RPMI7951 (cell line): ENCODE data around the gene ANKRD12. TPM values are rescaled to one million over a fixed set of nuclear protein-coding genes. Genes with fewer than 3 reads are reported as not detected.

Source experiments
- DNase-seq: peaks from one replicate; pipeline ENCODE4 v3.0.0-alpha.2; 2012; ENCODE audit warnings: low read depth
- total RNA-seq: library from RNA; depleted of rRNA; stranded (reverse); fragments of >200 nt; shearing (Covaris generic); gene quantifications from 2 replicates; pipeline ENCODE4 v1.2.3, GENCODE V29; 2014

ANKRD12 gene
- total RNA-seq, 1 experiment from 2014 or later, result 13.2 TPM

DNA sequence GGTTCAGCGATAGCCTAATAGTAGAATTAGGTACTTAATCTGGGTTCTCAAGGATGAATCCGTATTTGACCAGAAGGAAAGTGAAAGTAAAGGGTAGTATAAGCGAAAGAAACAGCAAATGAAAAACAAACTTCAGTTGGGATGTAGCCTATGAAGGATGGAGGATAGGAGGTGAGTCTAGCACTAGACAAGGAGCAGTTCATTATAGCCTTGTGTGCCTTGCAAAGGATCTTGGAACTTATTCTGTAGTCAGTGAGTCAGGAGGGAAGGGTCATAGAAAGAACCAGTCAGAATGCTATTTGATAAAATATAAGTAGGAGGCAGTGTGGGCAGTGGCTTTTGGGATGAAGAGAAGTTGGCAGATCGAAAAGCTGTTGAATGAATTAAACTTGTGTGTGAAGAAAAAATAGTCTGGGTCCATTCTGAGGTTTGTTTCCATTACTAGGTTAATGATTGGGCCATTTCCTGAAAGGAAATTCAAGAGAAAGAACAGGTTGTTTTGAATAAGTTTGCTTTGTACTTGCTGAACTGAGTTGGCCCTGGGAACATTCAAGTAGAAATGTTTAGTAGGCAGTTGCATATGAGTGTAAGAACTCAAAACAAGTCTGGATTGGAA lies 48.5 kb downstream of the ANKRD12 start:
- DNase-seq, result no peak

DNA sequence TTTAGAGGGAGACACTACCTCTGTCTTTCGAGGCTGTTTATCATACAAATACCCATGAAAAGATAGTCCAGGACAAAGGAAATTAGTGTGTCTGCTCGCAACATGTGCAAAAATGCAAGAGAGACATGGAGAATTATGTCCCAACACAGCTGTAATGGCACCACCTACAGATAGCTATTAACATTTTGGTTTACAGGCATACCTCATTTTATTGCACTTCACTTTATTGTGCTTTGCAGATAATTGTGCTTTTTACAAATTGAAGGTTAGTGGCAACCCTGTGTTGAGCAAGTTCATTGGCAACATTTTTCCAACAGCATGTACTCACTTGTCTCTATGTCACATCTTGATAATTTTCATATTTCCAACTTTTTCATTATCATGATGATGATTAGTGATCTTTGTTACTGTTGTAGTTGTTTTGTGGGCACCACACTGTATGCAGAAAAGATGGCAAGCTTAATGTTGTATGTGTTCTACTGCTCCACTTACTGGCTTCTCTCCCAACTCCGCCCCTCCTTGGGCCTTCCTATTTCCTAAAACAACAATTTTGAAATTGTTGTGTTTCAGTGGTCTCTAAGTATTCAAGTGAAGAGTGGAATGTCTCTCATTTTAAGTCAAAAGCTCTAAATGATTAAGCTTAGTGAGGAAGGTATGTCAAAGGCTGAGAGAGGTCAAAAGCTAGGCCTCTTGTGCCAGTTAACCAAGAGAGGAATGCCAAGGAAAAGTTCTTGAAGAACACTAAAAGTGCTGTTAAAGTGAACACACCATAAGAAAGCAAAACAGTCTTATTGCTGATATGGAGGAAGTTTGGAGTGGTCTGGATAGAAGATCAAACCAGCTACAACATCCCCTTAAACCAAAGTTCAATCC lies 52.0 kb downstream of the ANKRD12 start:
- no peak for DNase-seq

DNA sequence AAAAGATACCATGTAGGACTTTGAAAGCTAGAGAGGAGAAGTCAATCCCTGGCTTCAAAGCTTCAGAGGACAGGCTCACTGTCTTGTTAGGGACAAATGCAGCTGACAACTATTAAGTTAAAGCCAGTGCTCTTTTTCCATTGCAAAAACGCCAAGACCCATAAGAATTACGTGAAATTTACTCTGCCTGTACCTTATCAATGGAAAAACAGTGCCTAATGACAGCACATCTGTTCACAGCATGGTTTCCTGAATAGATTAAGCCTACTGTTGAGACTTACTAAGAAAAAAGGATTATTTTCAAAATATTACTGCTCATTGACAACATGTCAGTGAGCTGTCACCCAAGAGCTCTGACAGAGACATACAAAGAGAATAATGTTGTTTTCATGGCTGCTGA lies 52.9 kb downstream of the ANKRD12 start:
- DNase-seq, result no peak

DNA sequence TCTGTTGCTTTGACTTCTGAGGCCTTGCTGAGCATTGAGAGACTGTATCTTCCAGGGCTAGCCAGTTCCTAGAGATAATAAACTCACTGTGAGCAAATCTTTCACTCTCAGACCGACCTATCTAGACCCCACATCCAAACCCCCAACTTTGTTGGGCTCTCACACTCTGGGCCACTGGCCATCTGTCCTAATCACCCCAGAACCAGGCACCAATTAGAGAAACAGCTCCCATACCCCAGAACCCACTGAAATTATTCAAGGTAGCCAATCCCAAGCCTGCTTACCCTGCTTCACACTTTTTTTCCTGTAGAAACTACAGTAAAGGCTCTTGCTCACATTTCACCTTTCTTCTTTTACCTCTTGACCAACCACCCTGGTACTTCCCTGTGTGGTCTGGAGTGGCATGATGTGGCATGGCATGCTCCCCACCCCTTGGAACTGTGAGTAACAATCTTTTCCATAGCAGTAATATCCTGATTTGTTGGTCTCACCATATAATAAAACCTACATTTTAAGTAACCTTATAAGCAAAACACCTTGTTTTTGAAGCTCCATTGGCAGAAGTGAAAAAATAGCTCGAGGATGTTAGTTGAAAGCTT lies 55.2 kb downstream of the ANKRD12 start:
- no peak for DNase-seq

DNA sequence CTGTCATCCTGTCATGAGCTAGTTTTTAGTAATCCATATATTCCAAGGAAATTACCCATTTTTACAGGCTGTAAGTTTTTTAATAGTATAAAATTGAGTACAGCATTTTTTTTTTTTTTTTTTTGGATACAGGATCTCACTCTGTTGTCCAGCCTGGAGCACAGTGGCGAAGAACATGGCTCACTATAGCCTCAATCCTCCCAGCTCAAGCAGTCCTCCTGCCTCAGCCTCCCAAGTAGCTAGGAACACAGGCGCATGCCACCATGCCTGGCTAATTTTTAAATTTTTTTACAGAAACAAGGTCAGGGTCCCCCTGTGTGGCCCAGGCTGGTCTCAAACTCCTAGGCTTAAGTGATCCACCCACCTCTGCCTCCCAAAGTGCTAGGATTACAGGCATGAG lies 56.5 kb downstream of the ANKRD12 start:
- DNase-seq, result no peak

DNA sequence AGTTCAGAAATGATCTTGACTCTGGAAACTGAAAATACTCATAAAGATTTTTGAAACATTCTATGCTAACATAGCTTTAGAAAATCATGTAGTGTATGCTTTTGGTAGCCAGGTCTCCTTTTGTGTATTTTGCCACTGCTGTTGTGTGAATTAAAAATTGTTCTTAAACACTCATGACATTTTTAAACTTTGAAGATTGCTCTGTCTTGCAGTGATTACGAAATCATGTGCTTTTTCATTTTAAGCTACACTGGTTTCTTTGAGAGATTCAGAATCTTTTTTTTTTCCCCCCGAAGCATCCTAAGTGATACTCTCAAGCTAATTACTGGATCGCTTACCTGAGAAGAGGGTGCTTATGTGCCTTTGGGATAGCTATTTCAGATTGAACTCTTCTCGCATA lies 60.0 kb downstream of the ANKRD12 start:
- DNase-seq, result no peak

DNA sequence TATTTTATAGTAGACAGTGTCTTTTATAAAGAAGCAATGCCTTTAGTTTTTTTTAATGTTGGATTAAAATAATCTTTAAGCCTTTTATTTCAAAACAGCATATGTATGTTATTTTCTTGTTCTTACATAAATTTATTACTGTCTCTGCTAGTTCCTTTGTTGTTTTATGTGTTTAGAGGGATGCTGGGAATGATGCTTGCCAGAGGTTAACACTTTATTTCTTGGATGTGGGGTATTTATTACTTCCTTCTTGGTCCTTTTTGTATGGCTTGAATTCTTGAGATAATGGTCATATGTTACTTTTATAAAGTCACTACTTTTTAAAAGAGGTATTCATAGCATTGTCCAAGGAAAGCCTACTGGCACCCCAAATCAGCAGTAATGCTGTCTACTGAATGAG lies 63.1 kb downstream of the ANKRD12 start:
- DNase-seq, result no peak

DNA sequence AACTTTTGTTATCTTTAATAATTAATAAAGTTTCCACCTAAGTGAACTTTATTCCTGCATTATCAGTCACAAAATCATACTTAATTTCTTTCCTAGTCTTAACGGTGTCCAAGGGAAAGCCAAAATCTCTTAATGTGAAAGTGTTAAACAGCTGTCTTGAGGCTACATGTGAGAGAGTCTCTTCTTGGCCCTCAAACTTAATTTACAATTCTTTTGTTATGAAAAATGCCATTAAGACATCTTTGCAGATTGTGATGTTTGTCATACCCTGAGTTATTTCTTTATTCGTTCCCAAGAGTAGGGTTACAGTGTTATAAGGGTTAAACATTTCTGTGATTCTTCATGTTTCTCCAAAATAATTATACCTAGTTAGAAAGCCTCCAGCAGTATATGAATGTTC lies 64.6 kb downstream of the ANKRD12 start:
- no peak for DNase-seq

DNA sequence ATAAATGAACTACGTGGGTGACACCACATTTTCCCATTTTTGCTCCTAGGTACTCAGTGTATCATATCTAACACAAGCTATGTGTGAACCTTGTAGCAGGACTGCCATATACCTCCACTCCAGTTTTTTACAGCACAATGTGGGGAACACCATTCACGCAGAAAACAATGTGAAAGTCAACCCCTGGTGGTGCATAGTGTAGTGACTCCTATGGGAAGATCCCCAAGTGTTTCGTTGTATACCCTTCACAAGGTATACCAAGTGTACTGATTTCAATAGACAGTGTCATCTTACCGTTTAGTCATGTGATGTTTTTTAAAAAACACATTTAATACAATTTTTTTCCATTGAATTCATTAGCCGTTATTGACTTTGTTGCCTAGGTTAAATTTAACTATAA lies 68.1 kb downstream of the ANKRD12 start:
- DNase-seq, result no peak

DNA sequence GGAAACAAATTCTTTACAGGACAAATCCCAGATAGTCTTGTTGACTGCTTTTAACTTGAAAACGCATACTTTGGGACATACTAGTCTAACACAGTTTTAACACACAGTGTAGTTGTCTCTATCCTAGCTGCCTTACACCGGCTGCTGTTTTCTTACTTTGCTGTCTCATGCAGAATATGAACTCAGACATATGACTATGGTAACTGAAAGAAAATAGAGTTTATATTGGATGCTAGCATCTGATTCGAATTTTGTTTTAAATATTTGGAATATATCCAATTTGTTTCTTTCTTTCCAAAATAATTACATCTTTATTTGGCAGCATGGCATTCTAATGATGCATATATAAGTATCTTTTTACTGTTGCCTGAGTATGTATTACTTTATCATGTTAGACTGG lies 69.8 kb downstream of the ANKRD12 start:
- no peak for DNase-seq

DNA sequence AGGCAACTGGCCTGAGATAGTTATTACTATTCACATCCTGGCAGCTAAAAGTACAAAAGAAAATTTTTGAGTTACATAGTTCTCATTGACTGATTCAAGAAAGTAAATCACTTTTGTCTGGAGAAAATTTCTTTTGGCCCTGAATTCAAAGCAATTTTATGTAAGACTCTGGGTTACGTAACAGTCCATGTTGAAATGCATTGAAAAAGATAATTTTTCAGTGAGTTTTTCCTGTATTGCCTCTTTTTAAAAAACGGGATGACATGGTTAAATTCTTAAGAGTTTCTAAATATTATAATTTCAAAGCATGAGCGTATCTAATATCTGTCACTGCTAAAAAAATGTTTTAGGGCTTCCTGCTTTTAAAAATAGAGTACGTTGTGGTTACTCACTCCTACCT lies 72.7 kb downstream of the ANKRD12 start:
- DNase-seq, result no peak

DNA sequence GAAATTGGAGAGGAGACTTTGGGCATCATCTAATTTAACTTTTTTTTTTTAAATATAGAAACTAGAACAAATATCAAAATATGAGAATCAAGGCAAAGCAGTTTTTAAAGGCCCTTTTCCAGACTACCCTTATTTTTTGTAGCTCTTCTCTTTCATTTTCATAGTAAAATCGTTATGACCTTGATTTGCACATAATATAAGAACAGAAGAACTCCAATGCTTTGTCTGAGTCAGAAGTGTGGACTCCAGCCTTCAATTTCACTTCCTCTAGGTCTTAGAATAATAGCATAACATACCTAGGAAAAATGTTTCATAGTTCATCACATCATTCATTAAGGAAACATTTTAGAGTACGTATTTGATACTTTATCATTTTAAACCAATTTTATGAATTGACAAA lies 74.4 kb downstream of the ANKRD12 start:
- DNase-seq, result no peak

DNA sequence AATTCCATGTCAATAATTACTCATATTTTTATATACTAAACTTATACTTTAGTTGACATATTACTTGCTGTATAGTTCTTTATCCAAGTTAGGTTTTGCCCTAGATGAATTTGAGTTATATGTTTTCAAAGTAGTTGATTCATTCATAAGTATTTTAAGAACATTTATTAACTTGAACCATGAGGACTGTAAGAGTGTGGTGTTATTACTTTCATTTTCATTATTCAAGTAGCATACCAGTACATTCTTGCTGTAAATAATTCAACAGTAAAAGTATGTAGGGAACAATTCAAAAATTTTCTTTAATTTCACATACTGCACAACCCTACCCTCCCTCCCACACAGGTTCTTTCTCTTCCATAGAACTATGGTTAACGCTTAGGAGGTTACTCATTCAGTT lies 75.4 kb downstream of the ANKRD12 start:
- DNase-seq, result no peak

DNA sequence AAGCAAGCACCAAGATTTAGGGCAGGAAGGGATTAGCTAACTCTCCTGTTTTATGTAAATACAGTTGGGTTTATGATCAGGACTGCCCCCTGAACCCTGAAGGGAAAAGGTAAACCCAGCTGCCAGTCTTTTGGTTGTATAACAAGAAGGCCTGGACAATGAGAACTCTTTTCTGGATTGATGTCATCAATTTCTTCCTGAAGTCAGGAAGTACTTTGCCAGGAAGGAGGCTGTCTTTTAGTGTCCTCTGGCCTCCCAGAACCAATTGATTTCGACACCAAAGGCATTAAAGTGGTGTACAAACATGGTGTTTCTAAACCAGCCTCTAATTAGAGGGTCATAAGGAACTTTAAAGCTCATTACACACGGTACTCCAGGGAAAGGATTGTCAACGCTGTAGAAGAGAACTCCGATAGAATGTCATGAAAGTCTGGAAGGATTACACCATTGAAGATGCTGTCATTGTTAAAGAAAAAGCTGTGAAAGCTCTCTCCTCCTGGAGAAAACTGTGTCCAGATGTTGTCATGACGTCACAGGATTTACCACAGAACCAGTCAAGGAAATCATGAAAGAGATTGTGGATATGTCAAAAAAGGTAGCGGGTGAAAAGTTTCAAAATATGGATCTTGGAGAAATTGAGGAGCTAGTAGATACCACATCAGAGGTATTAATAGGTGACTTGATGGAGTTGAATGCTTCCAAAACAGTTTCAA lies 78.8 kb downstream of the ANKRD12 start:
- no peak for DNase-seq

DNA sequence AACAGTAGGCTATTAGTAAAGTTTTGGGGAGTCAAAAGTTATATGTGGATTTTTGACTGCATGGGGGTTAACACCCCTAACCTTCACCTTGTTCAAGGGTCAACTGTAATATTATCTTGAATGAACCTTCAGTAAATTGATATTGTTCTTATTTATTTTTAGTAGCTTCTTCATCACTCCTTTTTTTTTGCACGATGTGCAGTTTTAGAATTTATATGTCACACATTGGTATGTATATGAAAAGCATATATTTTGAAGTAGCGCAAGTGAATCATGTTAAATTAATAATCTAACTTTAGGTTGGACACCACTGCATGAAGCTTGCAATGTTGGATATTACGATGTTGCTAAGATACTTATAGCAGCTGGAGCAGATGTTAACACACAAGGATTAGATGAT lies 79.9 kb downstream of the ANKRD12 start:
- DNase-seq, result no peak

DNA sequence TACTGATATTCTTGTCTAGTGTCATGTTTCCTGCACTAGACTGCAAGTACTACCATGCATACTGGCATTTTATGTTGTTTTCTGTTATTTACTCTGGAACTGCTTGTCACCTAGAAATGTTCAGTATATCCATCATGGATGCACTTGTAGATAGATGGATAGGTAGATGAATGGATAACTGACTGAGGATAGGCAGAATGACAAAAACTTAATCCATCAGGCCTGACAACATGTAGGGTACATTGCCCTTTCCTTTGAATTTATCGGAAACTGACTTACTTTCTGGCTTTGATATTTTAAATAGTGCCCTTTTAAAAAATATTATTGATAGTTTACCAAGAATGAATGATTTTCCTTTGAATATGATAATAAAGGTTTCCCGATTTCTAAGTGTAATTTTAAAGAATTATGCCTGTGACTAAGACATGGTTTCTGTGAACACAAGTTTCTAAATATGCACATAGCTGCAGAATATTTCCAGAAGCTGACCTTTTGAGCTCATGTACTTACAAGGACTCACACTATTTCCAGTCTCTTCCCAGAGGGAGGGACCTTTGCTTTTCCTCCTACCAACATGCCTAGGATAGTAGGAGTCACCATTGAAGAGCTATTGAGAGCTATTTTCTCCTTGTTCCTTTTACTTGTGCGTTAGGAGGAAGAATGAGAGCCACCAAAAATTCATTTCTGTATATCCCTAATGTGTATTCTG lies 81.3 kb downstream of the ANKRD12 start:
- DNase-seq, result no peak

DNA sequence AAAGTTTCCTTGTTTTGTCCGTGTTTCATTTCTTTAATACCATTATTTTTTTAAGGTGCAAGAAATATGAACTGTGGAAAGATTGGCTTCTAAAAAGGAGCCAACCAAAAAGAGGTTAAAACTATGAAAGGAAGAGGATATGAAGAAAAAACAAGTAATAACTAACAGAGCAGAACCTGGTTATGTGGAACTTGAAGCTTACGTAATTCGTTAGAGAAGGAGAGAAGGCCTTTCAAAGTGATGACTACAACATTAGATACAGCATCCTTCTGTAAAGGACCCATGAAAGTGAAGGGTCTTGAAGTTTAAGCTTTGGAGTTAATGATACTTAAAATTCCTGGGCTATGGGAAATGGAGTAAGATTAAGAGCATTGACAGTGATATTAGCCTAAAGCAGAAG lies 84.5 kb downstream of the ANKRD12 start:
- no peak for DNase-seq

DNA sequence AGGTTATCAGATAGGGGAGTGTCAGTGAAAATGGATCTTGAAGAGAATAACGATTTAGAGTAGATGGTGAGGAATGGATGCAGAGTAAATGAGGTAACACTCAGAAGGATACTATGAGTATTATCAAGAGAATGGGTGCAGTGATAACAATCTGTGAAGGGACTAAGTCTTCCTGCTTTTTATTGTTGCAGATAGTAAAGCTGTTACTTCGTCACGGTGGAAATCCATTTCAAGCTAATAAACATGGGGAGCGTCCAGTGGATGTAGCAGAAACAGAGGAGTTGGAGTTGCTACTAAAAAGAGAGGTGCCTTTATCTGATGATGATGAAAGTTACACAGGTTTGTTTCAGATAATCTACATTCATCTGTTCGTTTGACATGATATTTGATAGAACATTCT lies 85.1 kb downstream of the ANKRD12 start:
- no peak for DNase-seq

DNA sequence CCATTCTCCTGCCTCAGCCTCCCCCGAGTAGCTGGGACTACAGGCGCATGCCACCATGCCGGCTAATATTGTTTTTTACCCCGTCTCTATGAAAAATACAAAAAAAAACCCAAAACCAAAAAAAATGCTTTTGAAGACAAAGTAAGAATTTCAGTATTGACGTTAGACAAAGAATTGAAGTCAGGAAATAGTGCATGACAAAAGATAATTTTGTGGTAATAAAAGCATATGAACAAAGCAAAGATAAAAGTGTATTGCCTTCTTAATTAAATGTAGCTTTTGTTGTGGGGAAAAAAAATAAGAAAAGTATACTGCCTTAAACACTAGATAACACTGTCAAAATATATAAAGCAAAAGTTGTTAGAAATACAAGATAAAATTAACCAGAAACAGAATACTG lies 86.8 kb downstream of the ANKRD12 start:
- no peak for DNase-seq

DNA sequence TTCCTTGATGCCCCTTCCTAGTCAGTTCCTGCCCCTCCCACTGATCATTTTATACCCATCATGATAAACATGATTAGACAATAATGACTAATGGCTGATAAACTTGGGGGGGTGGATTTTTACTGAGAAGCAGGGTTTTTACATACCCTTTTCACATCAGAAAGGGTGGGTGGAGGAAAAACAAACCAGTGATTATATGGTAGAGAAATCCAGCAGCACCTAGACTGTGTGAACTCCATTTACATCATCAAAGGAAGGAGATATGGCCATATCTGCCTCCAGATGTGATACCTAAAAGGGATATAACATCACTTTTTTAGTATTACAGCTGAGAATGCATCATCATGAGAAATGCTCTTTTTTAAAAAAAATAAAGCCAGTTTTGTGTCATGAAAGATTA lies 89.9 kb downstream of the ANKRD12 start:
- DNase-seq, result no peak

DNA sequence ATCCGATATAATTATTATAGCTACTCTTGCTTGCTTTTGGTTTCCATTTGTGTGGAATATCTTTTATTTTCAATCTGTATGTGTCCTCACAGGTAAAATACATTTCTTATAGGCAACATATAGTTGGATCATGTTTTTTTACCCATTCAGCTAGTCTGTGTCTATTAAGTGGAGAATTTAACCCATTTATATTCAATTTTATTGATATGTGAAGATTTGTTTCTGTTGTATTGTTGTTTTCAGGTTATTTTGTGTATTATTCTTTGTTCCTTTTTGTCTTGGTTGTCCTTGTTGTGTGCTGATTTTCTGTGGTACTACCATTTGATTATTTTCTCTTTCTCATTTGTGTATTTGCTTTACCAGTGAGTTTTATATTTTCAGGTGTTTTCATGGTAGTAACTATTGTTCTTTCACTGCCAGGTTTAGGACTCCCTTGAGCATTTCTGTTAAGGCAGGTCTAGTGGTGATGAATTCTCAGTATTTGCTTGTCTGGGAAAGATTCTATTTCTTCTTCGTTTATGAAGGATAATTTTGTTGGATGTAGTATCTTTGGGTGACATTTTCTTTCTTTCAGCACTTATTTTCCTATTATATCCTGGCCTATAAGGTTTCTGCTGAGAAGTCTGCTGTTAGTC lies 95.4 kb downstream of the ANKRD12 start:
- DNase-seq, result no peak
